ENCODE results near the gene IFNLR1.

The IFNLR1 gene

GRCh38 chr1:24120965-24121364 lies 66.1 kb downstream of the IFNLR1 start:
- no peak for DNase-seq
- Histone ChIP-seq H3K27me3 (ENCODE audit: insufficient read depth, low read depth, severe bottlenecking) (no peaks in the 10 kb centered on the region), H3K27ac (no peak overlapping the region), H3K9me3 (ENCODE audit: severe bottlenecking) (no peaks in the 10 kb centered on the region), H3K36me3 (no peaks in the 10 kb centered on the region), H3K4me3 (ENCODE audit: low read depth, low read length) (no peak overlapping the region)
- TF ChIP-seq, protein P1, sequence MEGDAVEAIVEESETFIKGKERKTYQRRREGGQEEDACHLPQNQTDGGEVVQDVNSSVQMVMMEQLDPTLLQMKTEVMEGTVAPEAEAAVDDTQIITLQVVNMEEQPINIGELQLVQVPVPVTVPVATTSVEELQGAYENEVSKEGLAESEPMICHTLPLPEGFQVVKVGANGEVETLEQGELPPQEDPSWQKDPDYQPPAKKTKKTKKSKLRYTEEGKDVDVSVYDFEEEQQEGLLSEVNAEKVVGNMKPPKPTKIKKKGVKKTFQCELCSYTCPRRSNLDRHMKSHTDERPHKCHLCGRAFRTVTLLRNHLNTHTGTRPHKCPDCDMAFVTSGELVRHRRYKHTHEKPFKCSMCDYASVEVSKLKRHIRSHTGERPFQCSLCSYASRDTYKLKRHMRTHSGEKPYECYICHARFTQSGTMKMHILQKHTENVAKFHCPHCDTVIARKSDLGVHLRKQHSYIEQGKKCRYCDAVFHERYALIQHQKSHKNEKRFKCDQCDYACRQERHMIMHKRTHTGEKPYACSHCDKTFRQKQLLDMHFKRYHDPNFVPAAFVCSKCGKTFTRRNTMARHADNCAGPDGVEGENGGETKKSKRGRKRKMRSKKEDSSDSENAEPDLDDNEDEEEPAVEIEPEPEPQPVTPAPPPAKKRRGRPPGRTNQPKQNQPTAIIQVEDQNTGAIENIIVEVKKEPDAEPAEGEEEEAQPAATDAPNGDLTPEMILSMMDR (IDR thresholded peaks at IDR 0.05; ENCODE audit: low read depth, low read length) = no peak

- Histone ChIP-seq H3K27ac (no peak overlapping the region), H3K4me3 (ENCODE audit: low read depth, low read length) (no peak overlapping the region), H3K27me3 (ENCODE audit: insufficient read depth, low read depth, severe bottlenecking) (no peaks in the 10 kb centered on the region), H3K9me3 (ENCODE audit: severe bottlenecking) (no peaks in the 10 kb centered on the region), H3K36me3 (no peaks in the 10 kb centered on the region)
- no peak for DNase-seq
- TF ChIP-seq, protein P1 (IDR thresholded peaks at IDR 0.05; ENCODE audit: low read depth, low read length) = no peak
These were observed 67.0 kb downstream of the IFNLR1 start for GRCh38 chr1:24119859-24120756.

DNA sequence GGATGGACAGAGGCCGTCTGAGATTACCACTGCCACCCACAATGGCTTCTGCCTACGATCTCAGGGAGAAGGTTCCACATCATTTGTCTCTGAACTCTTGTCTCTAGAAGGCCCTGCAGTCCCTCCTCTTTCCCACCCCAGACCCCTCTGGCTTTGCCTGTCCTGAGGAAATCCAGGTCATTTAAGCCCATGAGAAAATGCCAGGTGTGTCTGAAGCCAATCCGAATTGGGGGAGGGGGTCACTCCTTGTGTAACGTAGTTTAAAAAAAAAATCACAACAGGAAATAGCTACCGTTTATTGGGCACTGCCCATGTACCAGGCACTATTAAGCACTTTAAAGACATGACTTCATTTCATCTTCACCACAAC lies 67.6 kb downstream of the IFNLR1 start:
- TF ChIP-seq, protein P1 (IDR thresholded peaks at IDR 0.05; ENCODE audit: low read depth, low read length) = no peak

GRCh38 chr1:24118410-24119242 lies 68.5 kb downstream of the IFNLR1 start:
- no peaks in the 10 kb centered on the region for H3K27me3 ChIP-seq (ENCODE audit: insufficient read depth, low read depth, severe bottlenecking)
- H3K9me3 ChIP-seq (ENCODE audit: severe bottlenecking) = no peaks in the 10 kb centered on the region
- no peak overlapping the region for H3K4me3 ChIP-seq (ENCODE audit: low read depth, low read length)
- no peak for DNase-seq
- TF ChIP-seq, protein P1 (IDR thresholded peaks at IDR 0.05; ENCODE audit: low read depth, low read length) = no peak
- no peaks in the 10 kb centered on the region for H3K36me3 ChIP-seq
- H3K27ac ChIP-seq = no peak overlapping the region

More for the DNA sequence above, 67.6 kb downstream of the IFNLR1 start:
- H3K27me3 ChIP-seq (ENCODE audit: insufficient read depth, low read depth, severe bottlenecking) = no peaks in the 10 kb centered on the region
- no peaks in the 10 kb centered on the region for H3K9me3 ChIP-seq (ENCODE audit: severe bottlenecking)
- H3K36me3 ChIP-seq = no peaks in the 10 kb centered on the region
- no peak overlapping the region for H3K27ac ChIP-seq
- no peak overlapping the region for H3K4me3 ChIP-seq (ENCODE audit: low read depth, low read length)
- no peak for DNase-seq

- Histone ChIP-seq H3K27ac (no peak overlapping the region), H3K27me3 (ENCODE audit: insufficient read depth, low read depth, severe bottlenecking) (no peaks in the 10 kb centered on the region)
- DNase-seq = no peak
These were observed 69.2 kb downstream of the IFNLR1 start for GRCh38 chr1:24117722-24118409.

More at GRCh38 chr1:24117722-24118409, 69.2 kb downstream of the IFNLR1 start:
- TF ChIP-seq, protein P1 (IDR thresholded peaks at IDR 0.05; ENCODE audit: low read depth, low read length) = no peak
- Histone ChIP-seq H3K36me3 (no peaks in the 10 kb centered on the region), H3K4me3 (ENCODE audit: low read depth, low read length) (no peak overlapping the region), H3K9me3 (ENCODE audit: severe bottlenecking) (no peaks in the 10 kb centered on the region)

Measured in WERI-Rb-1 (cell line).